ENCODE measurements around the gene EGFR.
A peak's percentile ranks its signal among the peaks of the same experiment; 100 is the strongest.

EGFR gene

GRCh38 chr7:55018361-55019190 lies at the start of gene EGFR:
Gene EGFR (plus strand): TSS chr7:55019017. CDS start chr7:55019278, 261 bp downstream.
- Mint-ChIP-seq H3K27ac (no peak within 1 kb of the TSS), H3K4me1 (ENCODE audit: low read depth) (peaks cover 2% of the 10 kb centered on the region), H3K4me3 (peak within 1 kb of the TSS; percentile 43), H3K36me3 (no peaks in the 10 kb centered on the region), H3K27me3 (peaks cover 29% of the 10 kb centered on the region), H3K9me3 (ENCODE audit: low read depth) (no peaks in the 10 kb centered on the region)

GRCh38 chr7:54969208-54969967 lies 49.4 kb upstream of the EGFR start:
- Mint-ChIP-seq H3K27ac (no peak overlapping the region), H3K4me3 (no peak overlapping the region), H3K27me3 (peaks cover 6% of the 10 kb centered on the region), H3K9me3 (ENCODE audit: low read depth) (peaks cover 13% of the 10 kb centered on the region), H3K36me3 (no peaks in the 10 kb centered on the region), H3K4me1 (ENCODE audit: low read depth) (no peaks in the 10 kb centered on the region)

GRCh38 chr7:54972733-54973294 lies 46.0 kb upstream of the EGFR start:
- H3K27me3 Mint-ChIP-seq, result peaks cover 6% of the 10 kb centered on the region
- H3K27ac Mint-ChIP-seq, result no peak overlapping the region
- no peak overlapping the region for H3K4me3 Mint-ChIP-seq
- H3K9me3 Mint-ChIP-seq (ENCODE audit: low read depth), result peaks cover 13% of the 10 kb centered on the region
- H3K36me3 Mint-ChIP-seq, result no peaks in the 10 kb centered on the region
- no peaks in the 10 kb centered on the region for H3K4me1 Mint-ChIP-seq (ENCODE audit: low read depth)

- Mint-ChIP-seq H3K4me1 (ENCODE audit: low read depth) (no peaks in the 10 kb centered on the region), H3K36me3 (no peaks in the 10 kb centered on the region), H3K27ac (no peak overlapping the region), H3K4me3 (no peak overlapping the region), H3K9me3 (ENCODE audit: low read depth) (no peaks in the 10 kb centered on the region), H3K27me3 (no peaks in the 10 kb centered on the region)
Measured at GRCh38 chr7:54978364-54979116, 40.3 kb upstream of the EGFR start.

GRCh38 chr7:54980521-54980920 lies 38.3 kb upstream of the EGFR start:
- Mint-ChIP-seq H3K27me3 (no peaks in the 10 kb centered on the region), H3K27ac (no peak overlapping the region), H3K9me3 (ENCODE audit: low read depth) (no peaks in the 10 kb centered on the region), H3K36me3 (no peaks in the 10 kb centered on the region), H3K4me1 (ENCODE audit: low read depth) (no peaks in the 10 kb centered on the region), H3K4me3 (no peak overlapping the region)

- Mint-ChIP-seq H3K4me3 (no peak overlapping the region), H3K27me3 (no peaks in the 10 kb centered on the region), H3K4me1 (ENCODE audit: low read depth) (no peaks in the 10 kb centered on the region), H3K36me3 (no peaks in the 10 kb centered on the region), H3K9me3 (ENCODE audit: low read depth) (no peaks in the 10 kb centered on the region), H3K27ac (no peak overlapping the region)
Measured at GRCh38 chr7:54981913-54982312, 36.9 kb upstream of the EGFR start.

GRCh38 chr7:54985426-54986330 lies 33.1 kb upstream of the EGFR start:
- Mint-ChIP-seq H3K9me3 (ENCODE audit: low read depth) (no peaks in the 10 kb centered on the region), H3K27me3 (no peaks in the 10 kb centered on the region), H3K4me3 (no peak overlapping the region), H3K36me3 (no peaks in the 10 kb centered on the region), H3K27ac (no peak overlapping the region), H3K4me1 (ENCODE audit: low read depth) (no peaks in the 10 kb centered on the region)

- Mint-ChIP-seq H3K27me3 (peaks cover 2% of the 10 kb centered on the region), H3K4me1 (ENCODE audit: low read depth) (no peaks in the 10 kb centered on the region), H3K4me3 (no peak overlapping the region), H3K27ac (no peak overlapping the region), H3K36me3 (no peaks in the 10 kb centered on the region), H3K9me3 (ENCODE audit: low read depth) (no peaks in the 10 kb centered on the region)
Measured at GRCh38 chr7:54986716-54987115, 32.1 kb upstream of the EGFR start.

GRCh38 chr7:54987772-54988171 lies 31.0 kb upstream of the EGFR start:
- no peak overlapping the region for H3K27ac Mint-ChIP-seq
- no peaks in the 10 kb centered on the region for H3K4me1 Mint-ChIP-seq (ENCODE audit: low read depth)
- no peaks in the 10 kb centered on the region for H3K36me3 Mint-ChIP-seq
- no peak overlapping the region for H3K4me3 Mint-ChIP-seq
- H3K27me3 Mint-ChIP-seq, result peaks cover 2% of the 10 kb centered on the region
- H3K9me3 Mint-ChIP-seq (ENCODE audit: low read depth), result no peaks in the 10 kb centered on the region

- Mint-ChIP-seq H3K4me1 (ENCODE audit: low read depth) (no peaks in the 10 kb centered on the region), H3K27me3 (peaks cover 2% of the 10 kb centered on the region), H3K27ac (no peak overlapping the region), H3K4me3 (no peak overlapping the region), H3K9me3 (ENCODE audit: low read depth) (no peaks in the 10 kb centered on the region), H3K36me3 (no peaks in the 10 kb centered on the region)
Measured at GRCh38 chr7:54988516-54988915, 30.3 kb upstream of the EGFR start.

- Mint-ChIP-seq H3K27ac (no peak overlapping the region), H3K27me3 (peaks cover 2% of the 10 kb centered on the region), H3K9me3 (ENCODE audit: low read depth) (no peaks in the 10 kb centered on the region), H3K36me3 (no peaks in the 10 kb centered on the region), H3K4me1 (ENCODE audit: low read depth) (peaks cover under 1% of the 10 kb centered on the region), H3K4me3 (no peak overlapping the region)
Measured at GRCh38 chr7:54989453-54990225, 29.2 kb upstream of the EGFR start.

- H3K9me3 Mint-ChIP-seq (ENCODE audit: low read depth), result no peaks in the 10 kb centered on the region
- no peaks in the 10 kb centered on the region for H3K36me3 Mint-ChIP-seq
- peaks cover 2% of the 10 kb centered on the region for H3K27me3 Mint-ChIP-seq
- H3K4me3 Mint-ChIP-seq, result no peak overlapping the region
- peaks cover 13% of the 10 kb centered on the region for H3K4me1 Mint-ChIP-seq (ENCODE audit: low read depth)
- H3K27ac Mint-ChIP-seq, result no peak overlapping the region
Measured at GRCh38 chr7:54991341-54991740, 27.5 kb upstream of the EGFR start.

GRCh38 chr7:54992871-54993475 lies 25.8 kb upstream of the EGFR start:
- no peaks in the 10 kb centered on the region for H3K9me3 Mint-ChIP-seq (ENCODE audit: low read depth)
- H3K27me3 Mint-ChIP-seq, result peaks cover 2% of the 10 kb centered on the region
- peaks cover 16% of the 10 kb centered on the region for H3K4me1 Mint-ChIP-seq (ENCODE audit: low read depth)
- no peak overlapping the region for H3K27ac Mint-ChIP-seq
- no peaks in the 10 kb centered on the region for H3K36me3 Mint-ChIP-seq
- no peak overlapping the region for H3K4me3 Mint-ChIP-seq
